Nephron progenitor cell (in vitro differentiated cells): ENCODE data around the gene PAX2.

Experiments
- DNase-seq: peaks from one replicate; pipeline ENCODE4 v3.0.0; 2021
- H3K27ac Mint-ChIP-seq: 2 replicates; pipeline ENCODE4 v1.8.0; 2021; ENCODE audit warnings: mild to moderate bottlenecking, moderate library complexity, mixed read lengths
- H3K27me3 Mint-ChIP-seq: 2 replicates; pipeline ENCODE4 v1.8.0; 2021; ENCODE audit warnings: mild to moderate bottlenecking, low read depth, mixed read lengths; ENCODE audit not compliant: poor library complexity
- H3K36me3 Mint-ChIP-seq: 2 replicates; pipeline ENCODE4 v1.8.0; 2021; ENCODE audit warnings: low read depth, mixed read lengths
- H3K4me1 Mint-ChIP-seq: 2 replicates; pipeline ENCODE4 v1.8.0; 2021; ENCODE audit warnings: mixed read lengths
- H3K4me3 Mint-ChIP-seq: 2 replicates; pipeline ENCODE4 v1.8.0; 2021; ENCODE audit warnings: mild to moderate bottlenecking, moderate library complexity, mixed read lengths
- H3K9me3 Mint-ChIP-seq: 2 replicates; pipeline ENCODE4 v1.8.0; 2021; ENCODE audit warnings: mild to moderate bottlenecking, moderate library complexity, mixed read lengths
- TF ChIP-seq, protein P1 (sequence below): fragments of 200-600 bp; sonication (generic); IDR thresholded peaks from 2 replicates; pipeline ENCODE4 v1.5.0; 2021; ENCODE audit warnings: antibody characterized with exemption

PAX2 gene

GRCh38 chr10:100811752-100812750 is 66.7 kb downstream of the PAX2 start:
- TF ChIP-seq, protein P1, sequence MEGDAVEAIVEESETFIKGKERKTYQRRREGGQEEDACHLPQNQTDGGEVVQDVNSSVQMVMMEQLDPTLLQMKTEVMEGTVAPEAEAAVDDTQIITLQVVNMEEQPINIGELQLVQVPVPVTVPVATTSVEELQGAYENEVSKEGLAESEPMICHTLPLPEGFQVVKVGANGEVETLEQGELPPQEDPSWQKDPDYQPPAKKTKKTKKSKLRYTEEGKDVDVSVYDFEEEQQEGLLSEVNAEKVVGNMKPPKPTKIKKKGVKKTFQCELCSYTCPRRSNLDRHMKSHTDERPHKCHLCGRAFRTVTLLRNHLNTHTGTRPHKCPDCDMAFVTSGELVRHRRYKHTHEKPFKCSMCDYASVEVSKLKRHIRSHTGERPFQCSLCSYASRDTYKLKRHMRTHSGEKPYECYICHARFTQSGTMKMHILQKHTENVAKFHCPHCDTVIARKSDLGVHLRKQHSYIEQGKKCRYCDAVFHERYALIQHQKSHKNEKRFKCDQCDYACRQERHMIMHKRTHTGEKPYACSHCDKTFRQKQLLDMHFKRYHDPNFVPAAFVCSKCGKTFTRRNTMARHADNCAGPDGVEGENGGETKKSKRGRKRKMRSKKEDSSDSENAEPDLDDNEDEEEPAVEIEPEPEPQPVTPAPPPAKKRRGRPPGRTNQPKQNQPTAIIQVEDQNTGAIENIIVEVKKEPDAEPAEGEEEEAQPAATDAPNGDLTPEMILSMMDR: no peak
- Mint-ChIP-seq H3K4me3 (no peak overlapping the region), H3K36me3 (peaks cover 71% of the 10 kb centered on the region), H3K4me1 (peaks cover 97% of the 10 kb centered on the region), H3K27ac (peak overlapping the region; percentile 73), H3K27me3 (peaks cover 12% of the 10 kb centered on the region), H3K9me3 (no peaks in the 10 kb centered on the region)
- no peak for DNase-seq

DNA sequence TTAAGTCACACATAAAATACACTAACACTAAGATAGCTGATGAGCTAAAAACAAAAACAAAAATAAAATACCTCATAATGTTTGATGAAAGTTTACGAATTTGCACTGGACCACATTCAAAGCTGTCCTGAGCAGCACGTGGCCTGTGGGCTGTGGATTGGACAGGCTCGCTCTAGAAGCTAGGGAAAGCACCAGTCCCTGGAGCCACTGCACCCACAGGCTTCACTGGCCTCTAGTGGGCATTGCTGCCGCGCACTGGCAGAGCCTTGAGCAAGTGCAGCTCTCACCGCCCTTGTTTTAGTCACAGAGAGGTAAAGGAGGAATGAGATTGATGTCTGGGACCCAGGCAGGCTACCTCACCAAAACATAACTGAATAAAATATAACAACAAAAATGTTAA is 67.6 kb downstream of the PAX2 start:
- no peak overlapping the region for H3K4me3 Mint-ChIP-seq
- H3K27ac Mint-ChIP-seq: no peak overlapping the region
- H3K4me1 Mint-ChIP-seq: peaks cover 93% of the 10 kb centered on the region
- H3K9me3 Mint-ChIP-seq: no peaks in the 10 kb centered on the region
- peaks cover 66% of the 10 kb centered on the region for H3K36me3 Mint-ChIP-seq
- no peak for DNase-seq
- H3K27me3 Mint-ChIP-seq: peaks cover 13% of the 10 kb centered on the region
- TF ChIP-seq, protein P1: no peak

DNA sequence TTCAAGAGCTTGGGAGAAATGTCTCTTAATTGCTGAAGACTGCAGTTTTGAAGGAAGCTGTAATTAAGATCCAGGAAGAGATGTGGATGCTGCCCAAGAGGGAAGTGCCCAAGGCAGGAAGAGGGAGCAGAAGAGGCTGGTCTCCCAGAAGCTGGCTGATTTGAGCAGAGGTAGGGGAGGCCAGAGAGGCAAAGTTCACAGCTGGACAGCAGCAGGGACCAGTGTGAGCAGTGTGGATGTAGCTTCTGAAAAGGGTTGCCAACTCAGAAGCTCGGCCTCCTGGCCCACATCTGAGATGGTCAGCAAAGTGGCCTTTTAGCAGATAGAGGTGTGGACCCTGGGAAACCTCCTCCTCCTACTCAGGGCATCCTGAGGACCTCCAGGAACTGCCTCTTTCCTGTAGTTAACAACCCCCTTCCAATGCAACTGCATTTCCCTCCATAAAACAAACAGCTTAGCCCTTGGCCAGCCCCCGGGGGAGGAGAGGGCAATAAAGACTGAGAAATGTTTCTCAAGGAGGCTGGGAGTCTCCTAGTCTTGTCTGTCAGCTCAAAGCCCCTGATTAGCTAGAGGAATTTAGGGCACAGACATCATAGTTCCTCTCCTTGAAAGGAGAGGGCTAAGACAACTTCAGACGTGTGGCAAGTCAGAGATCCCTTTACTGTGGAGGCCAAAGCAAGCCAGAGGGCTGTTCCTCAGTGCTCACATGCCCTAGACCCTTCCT is 69.5 kb downstream of the PAX2 start:
- TF ChIP-seq, protein P1: no peak
- Mint-ChIP-seq H3K27me3 (peaks cover 22% of the 10 kb centered on the region), H3K4me3 (no peak overlapping the region)

GRCh38 chr10:100816671-100817070 is 71.3 kb downstream of the PAX2 start:
- Mint-ChIP-seq H3K27ac (no peak overlapping the region), H3K36me3 (peaks cover 66% of the 10 kb centered on the region), H3K9me3 (no peaks in the 10 kb centered on the region), H3K4me1 (peaks cover 67% of the 10 kb centered on the region), H3K4me3 (no peak overlapping the region), H3K27me3 (peaks cover 35% of the 10 kb centered on the region)
- TF ChIP-seq, protein P1: no peak
- DNase-seq: no peak

More for the DNA sequence above, 69.5 kb downstream of the PAX2 start:
- H3K9me3 Mint-ChIP-seq: no peaks in the 10 kb centered on the region
- peaks cover 62% of the 10 kb centered on the region for H3K36me3 Mint-ChIP-seq
- DNase-seq: no peak
- no peak overlapping the region for H3K27ac Mint-ChIP-seq
- H3K4me1 Mint-ChIP-seq: peaks cover 78% of the 10 kb centered on the region

DNA sequence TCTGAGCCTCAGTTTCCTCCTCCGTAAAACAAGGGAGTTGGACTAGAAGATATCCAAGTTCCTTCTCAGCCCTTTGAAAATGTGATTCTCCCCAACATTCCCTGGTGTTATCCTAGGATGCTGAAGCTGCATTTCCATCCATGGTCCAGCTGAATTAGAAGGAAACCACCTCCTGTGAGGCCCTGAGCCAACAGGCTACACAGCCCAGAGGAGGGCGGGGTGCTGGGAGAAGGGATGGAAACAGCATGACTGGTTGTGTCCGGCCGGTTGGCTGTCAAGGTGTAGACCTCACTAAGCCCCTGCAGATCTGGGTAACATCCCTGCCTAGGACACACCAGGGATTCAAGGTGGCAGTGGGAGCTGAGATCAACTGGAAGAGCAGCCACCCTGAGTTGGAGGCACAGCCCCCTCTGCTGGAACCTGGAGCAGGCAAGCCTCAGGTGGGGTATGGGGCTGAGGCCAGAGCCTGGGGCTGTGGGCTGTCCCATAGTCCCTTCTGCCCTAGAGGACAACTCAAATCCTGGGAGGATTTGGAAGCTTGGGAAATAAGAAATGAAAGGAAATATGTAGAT is 72.0 kb downstream of the PAX2 start:
- no peak for DNase-seq
- H3K4me3 Mint-ChIP-seq: no peak overlapping the region
- TF ChIP-seq, protein P1: peak; percentile 37
- peaks cover 64% of the 10 kb centered on the region for H3K36me3 Mint-ChIP-seq
- H3K4me1 Mint-ChIP-seq: peaks cover 61% of the 10 kb centered on the region
- no peak overlapping the region for H3K27ac Mint-ChIP-seq
- H3K27me3 Mint-ChIP-seq: peaks cover 35% of the 10 kb centered on the region
- no peaks in the 10 kb centered on the region for H3K9me3 Mint-ChIP-seq
